ENCODE data around the gene CLNK.

Gene CLNK

DNA sequence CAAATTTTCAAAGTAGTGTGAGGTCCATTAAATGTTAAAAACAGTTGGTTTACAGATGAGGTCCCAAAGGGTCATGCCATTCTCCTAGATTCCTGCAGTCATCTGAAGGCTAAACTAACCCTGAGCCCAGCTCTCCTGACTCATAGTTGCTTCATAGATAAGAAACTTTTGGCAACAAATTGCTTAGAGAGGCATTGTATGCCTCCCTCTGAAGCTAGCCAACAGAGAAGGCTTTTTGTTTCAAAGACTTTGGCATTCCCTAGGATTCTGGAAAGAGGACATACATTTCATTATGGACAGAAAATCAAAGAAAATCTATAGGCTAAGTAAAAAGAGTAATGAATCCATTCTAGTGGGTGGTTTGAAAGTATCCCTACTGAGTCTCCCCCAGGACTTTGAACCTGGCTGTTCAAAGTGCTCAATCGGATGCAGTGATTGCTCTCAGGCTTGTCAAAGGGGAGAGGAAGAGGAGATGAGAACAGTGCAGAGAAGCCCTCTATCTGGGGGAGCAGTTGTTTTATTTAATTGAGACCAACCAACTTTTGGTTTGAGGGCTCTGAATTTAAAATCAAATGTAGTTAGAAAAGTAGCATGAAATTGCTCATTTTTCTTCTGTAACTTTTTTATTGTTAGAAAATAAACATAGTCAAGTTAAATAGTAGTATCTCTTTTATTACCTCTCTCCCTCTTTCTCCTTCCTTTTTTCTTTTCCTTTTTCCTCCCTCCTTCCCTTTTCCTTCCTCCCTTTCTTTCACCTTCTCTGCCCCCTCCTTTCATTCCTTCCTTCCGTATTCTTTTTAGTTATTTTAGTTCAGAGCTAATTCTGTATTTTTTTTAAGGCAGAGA lies 155.1 kb downstream of the CLNK start:
- TF ChIP-seq CTCF (conservative IDR thresholded peaks at IDR 0.05; ENCODE audit: control insufficient read depth, insufficient read depth, low read depth, low read length) = no peak
- DNase-seq (ENCODE audit: low read depth) = no peak
- H3K4me3 ChIP-seq (ENCODE audit: control insufficient read depth, low read depth, low read length) = no peak overlapping the region

GRCh38 chr4:10527438-10527837 lies 157.1 kb downstream of the CLNK start:
- no peak overlapping the region for H3K4me3 ChIP-seq (ENCODE audit: control insufficient read depth, low read depth, low read length)
- no peak for TF ChIP-seq CTCF (conservative IDR thresholded peaks at IDR 0.05; ENCODE audit: control insufficient read depth, insufficient read depth, low read depth, low read length)
- no peak for DNase-seq (ENCODE audit: low read depth)

GRCh38 chr4:10526429-10527222 lies 157.9 kb downstream of the CLNK start:
- no peak for TF ChIP-seq CTCF (conservative IDR thresholded peaks at IDR 0.05; ENCODE audit: control insufficient read depth, insufficient read depth, low read depth, low read length)
- no peak overlapping the region for H3K4me3 ChIP-seq (ENCODE audit: control insufficient read depth, low read depth, low read length)
- DNase-seq (ENCODE audit: low read depth) = no peak

GRCh38 chr4:10524196-10524833 lies 160.3 kb downstream of the CLNK start:
- DNase-seq (ENCODE audit: low read depth) = no peak
- no peak for TF ChIP-seq CTCF (conservative IDR thresholded peaks at IDR 0.05; ENCODE audit: control insufficient read depth, insufficient read depth, low read depth, low read length)

DNA sequence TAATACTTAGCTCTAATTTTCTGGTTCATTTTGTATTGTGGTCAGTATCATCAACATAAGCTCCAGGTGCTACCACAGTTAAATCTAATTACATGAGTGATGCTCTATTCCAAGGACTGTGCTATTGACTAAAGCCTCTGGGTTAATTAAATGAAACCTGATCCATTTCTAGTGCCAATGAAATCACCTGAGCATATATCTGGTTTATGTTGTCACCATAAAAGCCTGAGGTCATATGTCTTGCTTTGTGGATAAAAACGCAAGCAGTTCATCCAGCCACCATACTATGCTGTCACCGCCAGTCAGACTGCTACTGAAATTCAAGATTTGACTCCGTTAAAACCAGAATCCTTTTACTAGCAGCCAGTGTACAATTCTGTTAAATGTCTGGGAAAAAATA lies 163.1 kb downstream of the CLNK start:
- DNase-seq (ENCODE audit: low read depth) = no peak
- no peak overlapping the region for H3K4me3 ChIP-seq (ENCODE audit: control insufficient read depth, low read depth, low read length)
- TF ChIP-seq CTCF (conservative IDR thresholded peaks at IDR 0.05; ENCODE audit: control insufficient read depth, insufficient read depth, low read depth, low read length) = no peak

More at GRCh38 chr4:10524196-10524833, 160.3 kb downstream of the CLNK start:
- no peak overlapping the region for H3K4me3 ChIP-seq (ENCODE audit: control insufficient read depth, low read depth, low read length)

DNA sequence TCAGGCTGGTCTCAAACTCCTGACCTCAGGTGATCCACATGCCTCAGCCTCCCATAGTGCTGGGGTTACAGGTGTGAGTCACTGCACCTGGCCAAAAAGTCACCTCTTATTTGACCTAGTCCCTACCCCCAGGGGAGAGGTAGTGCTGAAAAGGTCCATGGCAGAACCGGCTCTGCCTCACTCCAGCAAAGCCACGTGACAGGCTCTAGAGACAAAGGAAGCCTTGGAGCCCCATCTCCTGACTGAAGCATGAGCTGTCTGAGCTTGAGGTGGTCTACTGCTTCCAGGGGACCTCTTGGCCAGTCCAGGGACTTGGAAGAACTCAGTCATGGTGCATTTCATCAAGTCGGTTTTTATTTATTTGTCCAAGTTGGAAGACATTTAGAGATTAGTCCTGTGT lies 174.8 kb downstream of the CLNK start:
- H3K4me3 ChIP-seq (ENCODE audit: control insufficient read depth, low read depth, low read length) = no peak overlapping the region
- no peak for TF ChIP-seq CTCF (conservative IDR thresholded peaks at IDR 0.05; ENCODE audit: control insufficient read depth, insufficient read depth, low read depth, low read length)
- DNase-seq (ENCODE audit: low read depth) = no peak
